Caco-2 (cell line): ENCODE results near the gene MCTP1. TPM values are rescaled to one million over a fixed set of nuclear protein-coding genes. Genes with fewer than 3 reads are reported as not detected.

Experiments used
- BruUV-seq: library from RNA; stranded (reverse); fragments of 400-500 nt; replicated peaks from 2 replicates; lab custom pipeline; 2021; lab: Mats Ljungman, UMichigan
- CTCF ChIA-PET: fragments of 300-600 bp; sonication (Branson Sonifier 250); formaldehyde crosslinking; loops from one replicate; lab custom pipeline; 2022; ENCODE audit warnings: antibody characterized with exemption; lab: Charles Lee
- POLR2A ChIA-PET: fragments of 300-600 bp; sonication (Branson Sonifier 250); formaldehyde crosslinking; loops from one replicate; lab custom pipeline; 2022; ENCODE audit warnings: antibody characterized with exemption; lab: Charles Lee
- DNase-seq, 2 experiments: peaks; one replicate each; pipeline versions ENCODE4 v3.0.0 to v3.0.0-alpha.2; 2020 to 2022
- H3K27me3 ChIP-seq: replicated peaks from 2 replicates; pipeline ENCODE4 v1.6.0; 2011; ENCODE audit warnings: low read length; ENCODE audit not compliant: control insufficient read depth, insufficient read depth
- H3K36me3 ChIP-seq: 2 replicates; pipeline ENCODE4 v1.5.1; 2011; ENCODE audit warnings: low read length; ENCODE audit not compliant: control insufficient read depth, insufficient read depth
- H3K4me1 ChIP-seq: fragments of 250-450 bp; sonication (Bioruptor Pico); 2 replicates; pipeline ENCODE4 v1.5.1; 2020; ENCODE audit warnings: mild to moderate bottlenecking
- H3K4me3 ChIP-seq: 2 replicates; pipeline ENCODE4 v1.5.1; 2011; ENCODE audit warnings: low read depth, mild to moderate bottlenecking, control low read depth, low read length
- H3K9me3 ChIP-seq: fragments of 250-450 bp; sonication (Bioruptor Pico); 2 replicates; pipeline ENCODE4 v1.5.1; 2020; ENCODE audit warnings: mild to moderate bottlenecking, moderate library complexity
- H3K27ac Mint-ChIP-seq: one replicate; pipeline ENCODE4 v1.8.0; 2022; ENCODE audit warnings: mixed read lengths; ENCODE audit not compliant: unreplicated experiment
- H3K27me3 Mint-ChIP-seq: one replicate; pipeline ENCODE4 v1.8.0; 2022; ENCODE audit warnings: mixed read lengths; ENCODE audit not compliant: insufficient read depth, unreplicated experiment
- H3K36me3 Mint-ChIP-seq: one replicate; pipeline ENCODE4 v1.8.0; 2022; ENCODE audit warnings: mild to moderate bottlenecking, mixed read lengths; ENCODE audit not compliant: insufficient read depth, unreplicated experiment
- H3K4me1 Mint-ChIP-seq: one replicate; pipeline ENCODE4 v1.8.0; 2022; ENCODE audit warnings: low read depth, mixed read lengths; ENCODE audit not compliant: unreplicated experiment
- H3K4me3 Mint-ChIP-seq: one replicate; pipeline ENCODE4 v1.8.0; 2022; ENCODE audit warnings: mild to moderate bottlenecking, moderate library complexity, mixed read lengths; ENCODE audit not compliant: unreplicated experiment
- H3K9me3 Mint-ChIP-seq: one replicate; pipeline ENCODE4 v1.8.0; 2022; ENCODE audit warnings: mixed read lengths; ENCODE audit not compliant: unreplicated experiment
- CTCF ChIP-seq, 2 experiments: fragments of 200-600 bp in 1 of 2; IDR thresholded peaks; 1 replicate in 1 of 2; 2 replicates in 1 of 2; pipeline versions ENCODE4 v1.5.1 to v1.8.0; 2011 to 2022; ENCODE audit warnings: antibody characterized with exemption in 1 of 2, control low read depth in 1 of 2, inconsistent platforms in 1 of 2, low read depth in 1 of 2, low read length in 1 of 2, mild to moderate bottlenecking in 1 of 2, moderate library complexity in 1 of 2; ENCODE audit not compliant: insufficient read depth in 1 of 2, severe bottlenecking in 1 of 2, unreplicated experiment in 1 of 2
- intact Hi-C: fragments of 100-400 bp; cut with micrococcal nuclease; formaldehyde crosslinking; loops from one replicate; pipeline ENCODE4 v1.10.0; 2022; ENCODE audit not compliant: unreplicated experiment
- total RNA-seq: library from RNA; stranded (reverse); gene quantifications from 2 replicates; pipeline ENCODE4 v1.2.3, GENCODE V29; 2022

The MCTP1 gene
- total RNA-seq, 1 experiment from 2014 or later: 3.2 TPM

- ChIA-PET POLR2A (no interaction called here), CTCF (no interaction called here)
- intact Hi-C loops: no loop called here
Measured at GRCh38 chr5:94891972-94892371, 392.9 kb downstream of the MCTP1 start.

GRCh38 chr5:94891565-94891964 is 393.3 kb downstream of the MCTP1 start:
- H3K27me3 Mint-ChIP-seq: peaks cover 12% of the 10 kb centered on the region
- H3K9me3 ChIP-seq: no peaks in the 10 kb centered on the region
- DNase-seq: no peak
- H3K36me3 ChIP-seq: no peaks in the 10 kb centered on the region
- BruUV-seq: no TSS peak
- no peak for TF ChIP-seq CTCF (IDR thresholded peaks at IDR 0.05; ENCODE audit: insufficient read depth in 1 of 2, low read depth in 1 of 2, low read length in 1 of 2, severe bottlenecking in 1 of 2, unreplicated experiment in 1 of 2)
- H3K36me3 Mint-ChIP-seq: no peaks in the 10 kb centered on the region
- no peak overlapping the region for H3K4me3 Mint-ChIP-seq
- H3K4me1 Mint-ChIP-seq: no peaks in the 10 kb centered on the region
- no peak overlapping the region for H3K4me3 ChIP-seq
- H3K4me1 ChIP-seq: no peaks in the 10 kb centered on the region
- no peaks in the 10 kb centered on the region for H3K9me3 Mint-ChIP-seq
- intact Hi-C loops: no loop called here
- H3K27me3 ChIP-seq: no peaks in the 10 kb centered on the region
- H3K27ac Mint-ChIP-seq: no peak overlapping the region
- POLR2A ChIA-PET: no interaction called here
- CTCF ChIA-PET: no interaction called here

More at GRCh38 chr5:94891972-94892371, 392.9 kb downstream of the MCTP1 start:
- peaks cover 12% of the 10 kb centered on the region for H3K27me3 Mint-ChIP-seq
- no peaks in the 10 kb centered on the region for H3K4me1 Mint-ChIP-seq
- BruUV-seq: no TSS peak
- no peaks in the 10 kb centered on the region for H3K36me3 Mint-ChIP-seq
- H3K4me1 ChIP-seq: no peaks in the 10 kb centered on the region
- DNase-seq: no peak
- no peaks in the 10 kb centered on the region for H3K9me3 Mint-ChIP-seq
- no peak for TF ChIP-seq CTCF (IDR thresholded peaks at IDR 0.05; ENCODE audit: insufficient read depth in 1 of 2, low read depth in 1 of 2, low read length in 1 of 2, severe bottlenecking in 1 of 2, unreplicated experiment in 1 of 2)
- H3K36me3 ChIP-seq: no peaks in the 10 kb centered on the region
- no peaks in the 10 kb centered on the region for H3K27me3 ChIP-seq
- no peak overlapping the region for H3K4me3 Mint-ChIP-seq
- H3K9me3 ChIP-seq: no peaks in the 10 kb centered on the region
- no peak overlapping the region for H3K4me3 ChIP-seq
- H3K27ac Mint-ChIP-seq: no peak overlapping the region

- Histone ChIP-seq H3K36me3 (no peaks in the 10 kb centered on the region), H3K9me3 (no peaks in the 10 kb centered on the region), H3K27me3 (no peaks in the 10 kb centered on the region), H3K4me1 (no peaks in the 10 kb centered on the region), H3K4me3 (no peak overlapping the region)
- Mint-ChIP-seq H3K9me3 (no peaks in the 10 kb centered on the region), H3K4me3 (no peak overlapping the region), H3K27me3 (peaks cover 8% of the 10 kb centered on the region), H3K4me1 (no peaks in the 10 kb centered on the region), H3K36me3 (no peaks in the 10 kb centered on the region), H3K27ac (no peak overlapping the region)
- TF ChIP-seq CTCF (IDR thresholded peaks at IDR 0.05; ENCODE audit: insufficient read depth in 1 of 2, low read depth in 1 of 2, low read length in 1 of 2, severe bottlenecking in 1 of 2, unreplicated experiment in 1 of 2): no peak
- DNase-seq: no peak
- no TSS peak for BruUV-seq
- POLR2A ChIA-PET: no interaction called here
- CTCF ChIA-PET: no interaction called here
- intact Hi-C loops: no loop called here
Measured at GRCh38 chr5:94890907-94891306, 394.0 kb downstream of the MCTP1 start.
